GM12801 (cell line): ENCODE results near the gene L3HYPDH.

Source experiments
- TF ChIP-seq, protein P1 (sequence below): IDR thresholded peaks from one replicate; pipeline ENCODE4 v1.5.1; 2011; ENCODE audit warnings: control low read depth; ENCODE audit not compliant: insufficient read length; ENCODE audit errors: extremely low read depth

The L3HYPDH gene

DNA sequence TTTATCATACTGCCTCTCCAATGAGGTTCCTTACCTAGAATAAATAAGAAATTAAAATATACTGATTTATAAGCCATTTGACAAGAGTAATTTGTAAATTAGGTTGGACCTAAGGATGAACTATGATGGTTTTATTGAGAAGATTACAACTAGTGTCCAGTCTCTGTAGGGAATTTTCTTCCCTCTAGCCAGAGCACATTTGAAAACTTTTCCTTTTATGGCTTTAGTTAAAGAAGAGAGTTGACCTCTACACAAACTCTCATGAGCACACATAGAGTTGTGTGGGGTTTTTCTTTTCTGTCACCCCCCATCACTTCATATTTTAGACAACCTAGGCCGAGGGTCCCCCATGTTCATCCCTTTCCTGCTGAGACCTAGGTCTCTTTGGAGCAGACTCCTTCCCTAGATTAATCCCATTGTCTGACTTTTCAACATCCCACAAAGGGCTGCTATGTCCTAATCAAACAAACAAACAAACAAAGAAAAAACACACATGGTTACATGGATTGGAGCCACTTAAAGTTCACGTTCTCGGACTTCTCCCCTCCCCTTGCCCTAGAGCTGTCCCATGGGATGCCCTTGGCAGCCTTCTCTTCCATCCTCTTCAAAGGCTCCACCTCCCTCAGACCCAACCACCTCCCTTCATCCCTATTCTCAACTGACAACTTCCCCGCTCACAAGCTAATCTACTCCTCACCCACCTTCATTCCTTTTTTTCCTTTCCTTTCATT, 59.7 kb downstream of the L3HYPDH start:
- TF ChIP-seq, protein P1, sequence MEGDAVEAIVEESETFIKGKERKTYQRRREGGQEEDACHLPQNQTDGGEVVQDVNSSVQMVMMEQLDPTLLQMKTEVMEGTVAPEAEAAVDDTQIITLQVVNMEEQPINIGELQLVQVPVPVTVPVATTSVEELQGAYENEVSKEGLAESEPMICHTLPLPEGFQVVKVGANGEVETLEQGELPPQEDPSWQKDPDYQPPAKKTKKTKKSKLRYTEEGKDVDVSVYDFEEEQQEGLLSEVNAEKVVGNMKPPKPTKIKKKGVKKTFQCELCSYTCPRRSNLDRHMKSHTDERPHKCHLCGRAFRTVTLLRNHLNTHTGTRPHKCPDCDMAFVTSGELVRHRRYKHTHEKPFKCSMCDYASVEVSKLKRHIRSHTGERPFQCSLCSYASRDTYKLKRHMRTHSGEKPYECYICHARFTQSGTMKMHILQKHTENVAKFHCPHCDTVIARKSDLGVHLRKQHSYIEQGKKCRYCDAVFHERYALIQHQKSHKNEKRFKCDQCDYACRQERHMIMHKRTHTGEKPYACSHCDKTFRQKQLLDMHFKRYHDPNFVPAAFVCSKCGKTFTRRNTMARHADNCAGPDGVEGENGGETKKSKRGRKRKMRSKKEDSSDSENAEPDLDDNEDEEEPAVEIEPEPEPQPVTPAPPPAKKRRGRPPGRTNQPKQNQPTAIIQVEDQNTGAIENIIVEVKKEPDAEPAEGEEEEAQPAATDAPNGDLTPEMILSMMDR: no peak
